Thyroid gland (tissue), 4 donors: ENCODE measurements around the gene FAM120B.

Experiments
- POLR2A ChIP-seq, 2 donors: fragments of 450-650 bp; IDR thresholded peaks; one replicate each; pipeline ENCODE4 v1.6.1; 2017; ENCODE audit warnings: antibody characterized with exemption in 2 of 2, mild to moderate bottlenecking in 2 of 2, moderate library complexity in 1 of 2
- TF ChIP-seq, protein P1 (sequence below), 6 experiments: fragments of 200-600 bp in 3 of 6; fragments of 450-650 bp in 3 of 6; sonication (generic) in 3 of 6; IDR thresholded peaks; one replicate each; pipeline ENCODE4 v1.5.1; 2016 to 2019; ENCODE audit warnings: antibody characterized with exemption in 6 of 6, mild to moderate bottlenecking in 2 of 6, inconsistent platforms in 1 of 6, moderate library complexity in 1 of 6

- no peak for TF ChIP-seq POLR2A (IDR thresholded peaks at IDR 0.05)
- TF ChIP-seq, protein P1, sequence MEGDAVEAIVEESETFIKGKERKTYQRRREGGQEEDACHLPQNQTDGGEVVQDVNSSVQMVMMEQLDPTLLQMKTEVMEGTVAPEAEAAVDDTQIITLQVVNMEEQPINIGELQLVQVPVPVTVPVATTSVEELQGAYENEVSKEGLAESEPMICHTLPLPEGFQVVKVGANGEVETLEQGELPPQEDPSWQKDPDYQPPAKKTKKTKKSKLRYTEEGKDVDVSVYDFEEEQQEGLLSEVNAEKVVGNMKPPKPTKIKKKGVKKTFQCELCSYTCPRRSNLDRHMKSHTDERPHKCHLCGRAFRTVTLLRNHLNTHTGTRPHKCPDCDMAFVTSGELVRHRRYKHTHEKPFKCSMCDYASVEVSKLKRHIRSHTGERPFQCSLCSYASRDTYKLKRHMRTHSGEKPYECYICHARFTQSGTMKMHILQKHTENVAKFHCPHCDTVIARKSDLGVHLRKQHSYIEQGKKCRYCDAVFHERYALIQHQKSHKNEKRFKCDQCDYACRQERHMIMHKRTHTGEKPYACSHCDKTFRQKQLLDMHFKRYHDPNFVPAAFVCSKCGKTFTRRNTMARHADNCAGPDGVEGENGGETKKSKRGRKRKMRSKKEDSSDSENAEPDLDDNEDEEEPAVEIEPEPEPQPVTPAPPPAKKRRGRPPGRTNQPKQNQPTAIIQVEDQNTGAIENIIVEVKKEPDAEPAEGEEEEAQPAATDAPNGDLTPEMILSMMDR (IDR thresholded peaks at IDR 0.05) = no peak
Measured at GRCh38 chr6:170420283-170420682, 113.7 kb downstream of the FAM120B start.
